Adrenal gland (tissue), 5 donors: ENCODE results near the gene FAM227B.

Source experiments
- CTCF ChIP-seq, 6 experiments: fragments of 450-650 bp in 4 of 6; fragments of 200-600 bp in 2 of 6; sonication (generic) in 1 of 6; IDR thresholded peaks; 1 replicate in 5 of 6; 2 replicates in 1 of 6; pipeline versions ENCODE4 v1.5.1 to v1.8.0; 2016 to 2021; ENCODE audit warnings: antibody characterized with exemption in 6 of 6, mild to moderate bottlenecking in 2 of 6, moderate library complexity in 1 of 6
- POLR2A ChIP-seq, 2 donors: fragments of 450-650 bp; IDR thresholded peaks; one replicate each; pipeline ENCODE4 v1.6.1; 2017; ENCODE audit warnings: antibody characterized with exemption in 2 of 2, mild to moderate bottlenecking in 2 of 2, moderate library complexity in 1 of 2
- donor health status: DM: no; HTN: no; CAD: no.

GRCh38 chr15:49387471-49387870 lies 233.1 kb downstream of the FAM227B start:
- no peak for TF ChIP-seq CTCF (IDR thresholded peaks at IDR 0.05)
- TF ChIP-seq POLR2A (IDR thresholded peaks at IDR 0.05): no peak
